Measurements from ENCODE around the gene TIGIT.

GRCh38 chr3:114355653-114356052 is 61.8 kb downstream of the TIGIT start:
- TF ChIP-seq CTCF (IDR thresholded peaks at IDR 0.05; ENCODE audit: poor library complexity) (no peak), EZH2phosphoT487 (IDR thresholded peaks at IDR 0.05; ENCODE audit: low read depth, severe bottlenecking, unreplicated experiment) (no peak)

All from hepatocyte (in vitro differentiated cells).